ENCODE results near the gene SLC17A9. TPM values are rescaled to one million over a fixed set of nuclear protein-coding genes. Genes with fewer than 3 reads are reported as not detected.

Gene SLC17A9
- total RNA-seq, 1 donor from 2014 or later = under 0.01 TPM

- DNase-seq (ENCODE audit: low spot score in 2 of 2) = no peak
- no peak for FAIRE-seq
Measured at GRCh38 chr20:62979310-62979709, 26.8 kb downstream of the SLC17A9 start.

GRCh38 chr20:62979876-62980373 is 27.4 kb downstream of the SLC17A9 start:
- FAIRE-seq (no peak), DNase-seq (ENCODE audit: low spot score in 2 of 2) (no peak)

GRCh38 chr20:62980380-62980960 is 28.0 kb downstream of the SLC17A9 start:
- DNase-seq (ENCODE audit: low spot score in 2 of 2) = no peak
- FAIRE-seq = no peak

GRCh38 chr20:62980970-62981369 is 28.5 kb downstream of the SLC17A9 start:
- FAIRE-seq = no peak
- DNase-seq (ENCODE audit: low spot score in 2 of 2) = peak in 1 of 2 donors; percentile 62

GRCh38 chr20:62982124-62983075 is 29.9 kb downstream of the SLC17A9 start:
- FAIRE-seq = no peak
- DNase-seq (ENCODE audit: low spot score in 2 of 2) = no peak

GRCh38 chr20:62983210-62983609 is 30.7 kb downstream of the SLC17A9 start:
- FAIRE-seq = no peak
- DNase-seq (ENCODE audit: low spot score in 2 of 2) = no peak

- FAIRE-seq (no peak), DNase-seq (ENCODE audit: low spot score in 2 of 2) (peak; percentile 61 to 65)
Measured at GRCh38 chr20:62984666-62985443, 32.3 kb downstream of the SLC17A9 start.

- DNase-seq (ENCODE audit: low spot score in 2 of 2) = no peak
- no peak for FAIRE-seq
Measured at GRCh38 chr20:62985444-62985778, 32.9 kb downstream of the SLC17A9 start.

- DNase-seq (ENCODE audit: low spot score in 2 of 2) = no peak
- no peak for FAIRE-seq
Measured at GRCh38 chr20:62986257-62986800, 33.8 kb downstream of the SLC17A9 start.

- FAIRE-seq = no peak
- DNase-seq (ENCODE audit: low spot score in 2 of 2) = no peak
Measured at GRCh38 chr20:62987114-62987513, 34.6 kb downstream of the SLC17A9 start.

- no peak for DNase-seq (ENCODE audit: low spot score in 2 of 2)
- no peak for FAIRE-seq
Measured at GRCh38 chr20:62989201-62989601, 36.7 kb downstream of the SLC17A9 start.

- FAIRE-seq (no peak), DNase-seq (ENCODE audit: low spot score in 2 of 2) (no peak)
Measured at GRCh38 chr20:62990306-62990825, 37.9 kb downstream of the SLC17A9 start.

GRCh38 chr20:62991196-62991807 is 38.8 kb downstream of the SLC17A9 start:
- FAIRE-seq (no peak), DNase-seq (ENCODE audit: low spot score in 2 of 2) (no peak)

- no peak for DNase-seq (ENCODE audit: low spot score in 2 of 2)
- no peak for FAIRE-seq
Measured at GRCh38 chr20:62991863-62992262, 39.4 kb downstream of the SLC17A9 start.

GRCh38 chr20:62993856-62994494 is 41.5 kb downstream of the SLC17A9 start:
- DNase-seq (ENCODE audit: low spot score in 2 of 2) (no peak), FAIRE-seq (no peak)

- DNase-seq (ENCODE audit: low spot score in 2 of 2) = no peak
Measured at GRCh38 chr20:62994869-62995281, 42.4 kb downstream of the SLC17A9 start.

GRCh38 chr20:62995481-62995880 is 43.0 kb downstream of the SLC17A9 start:
- FAIRE-seq (no peak), DNase-seq (ENCODE audit: low spot score in 2 of 2) (no peak)

More at GRCh38 chr20:62994869-62995281, 42.4 kb downstream of the SLC17A9 start:
- no peak for FAIRE-seq

GRCh38 chr20:62995898-62996595 is 43.5 kb downstream of the SLC17A9 start:
- FAIRE-seq = no peak
- no peak for DNase-seq (ENCODE audit: low spot score in 2 of 2)

GRCh38 chr20:62996596-62996982 is 44.1 kb downstream of the SLC17A9 start:
- FAIRE-seq = no peak
- no peak for DNase-seq (ENCODE audit: low spot score in 2 of 2)

Measured in frontal cortex (tissue), 4 donors.